HCEC 1CT (cell line): ENCODE measurements around the gene ASB18.
"Not testable (repeated sequence)": the region's sequence is repeated elsewhere in the genome, so short reads cannot be mapped to it uniquely, and the experiment has no call there.

Experiments used
- DNase-seq: peaks from one replicate; pipeline ENCODE4 v3.0.0-alpha.2; 2017

ASB18 gene, protein sequence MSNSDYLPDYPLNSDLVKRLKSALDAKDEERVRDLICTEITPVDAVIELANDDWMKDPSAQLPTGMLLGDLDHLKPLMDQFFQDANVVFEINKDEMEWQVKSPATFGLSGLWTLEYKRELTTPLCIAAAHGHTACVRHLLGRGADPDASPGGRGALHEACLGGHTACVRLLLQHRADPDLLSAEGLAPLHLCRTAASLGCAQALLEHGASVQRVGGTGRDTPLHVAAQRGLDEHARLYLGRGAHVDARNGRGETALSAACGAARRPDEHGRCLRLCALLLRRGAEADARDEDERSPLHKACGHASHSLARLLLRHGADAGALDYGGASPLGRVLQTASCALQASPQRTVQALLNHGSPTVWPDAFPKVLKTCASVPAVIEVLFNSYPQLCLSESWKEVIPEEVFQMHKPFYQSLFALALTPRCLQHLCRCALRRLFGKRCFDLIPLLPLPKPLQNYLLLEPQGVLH

DNA sequence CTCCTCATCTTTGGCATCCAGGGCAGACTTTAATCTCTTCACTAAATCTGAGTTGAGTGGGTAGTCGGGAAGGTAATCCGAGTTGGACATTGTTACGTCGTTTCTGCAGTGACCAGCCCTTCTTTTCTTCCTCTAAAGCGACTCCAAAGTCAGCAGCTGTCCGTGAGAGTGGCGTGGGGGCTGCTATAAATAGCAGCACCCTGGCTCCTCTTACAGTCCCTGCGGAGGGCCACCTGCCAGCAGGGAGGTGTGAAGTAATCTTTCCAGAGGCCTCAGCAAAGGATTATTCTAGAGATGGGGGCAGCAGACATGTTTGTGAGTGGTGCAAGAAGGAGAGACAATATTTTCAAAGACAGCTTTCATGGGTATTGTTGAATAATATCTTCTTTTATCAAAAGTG is at the start of gene ASB18:
TSS of gene ASB18 (minus strand) at position 151 of the 400 bp plus-strand sequence. CDS start at position 90, 61 bp downstream.
- no peak for DNase-seq

DNA sequence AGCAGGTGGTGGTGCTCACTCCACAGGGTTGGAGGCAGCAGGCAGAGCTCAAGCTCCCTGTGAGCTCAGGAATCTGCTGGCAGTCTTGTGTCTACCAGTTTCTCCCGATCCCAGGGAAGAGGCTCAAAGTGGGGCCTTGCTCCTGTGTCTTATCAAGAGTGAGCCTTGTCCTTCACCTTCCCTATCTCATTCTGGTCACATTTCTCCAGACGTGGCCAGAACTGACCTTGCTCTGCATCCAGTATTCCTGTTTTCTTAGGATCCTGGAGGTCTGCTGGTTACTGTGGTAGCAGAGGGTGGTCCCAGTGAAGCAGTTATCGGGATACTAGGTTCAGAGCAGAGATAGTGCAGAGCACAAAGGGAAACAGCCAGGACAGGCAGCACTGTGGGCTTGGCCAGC is 47.1 kb upstream of the ASB18 start:
- no peak for DNase-seq

DNA sequence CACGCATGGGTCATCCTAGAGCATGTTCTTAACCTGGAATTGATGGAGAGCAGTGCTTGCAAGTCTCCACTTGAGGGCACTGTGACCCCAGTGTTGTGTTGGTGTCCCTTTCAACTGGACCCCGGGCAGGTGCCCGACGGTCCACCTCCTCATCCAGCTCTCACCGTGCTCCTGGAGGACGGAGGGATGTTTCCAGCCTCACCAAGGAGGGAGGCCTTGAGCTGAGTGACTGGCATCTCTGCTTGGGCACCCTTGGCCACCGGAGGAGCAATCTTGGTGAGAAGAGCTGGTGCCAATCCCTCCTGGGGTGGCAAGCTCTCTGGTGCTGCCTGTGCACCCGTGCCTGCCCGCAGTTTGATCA is 45.4 kb upstream of the ASB18 start:
- no peak for DNase-seq

DNA sequence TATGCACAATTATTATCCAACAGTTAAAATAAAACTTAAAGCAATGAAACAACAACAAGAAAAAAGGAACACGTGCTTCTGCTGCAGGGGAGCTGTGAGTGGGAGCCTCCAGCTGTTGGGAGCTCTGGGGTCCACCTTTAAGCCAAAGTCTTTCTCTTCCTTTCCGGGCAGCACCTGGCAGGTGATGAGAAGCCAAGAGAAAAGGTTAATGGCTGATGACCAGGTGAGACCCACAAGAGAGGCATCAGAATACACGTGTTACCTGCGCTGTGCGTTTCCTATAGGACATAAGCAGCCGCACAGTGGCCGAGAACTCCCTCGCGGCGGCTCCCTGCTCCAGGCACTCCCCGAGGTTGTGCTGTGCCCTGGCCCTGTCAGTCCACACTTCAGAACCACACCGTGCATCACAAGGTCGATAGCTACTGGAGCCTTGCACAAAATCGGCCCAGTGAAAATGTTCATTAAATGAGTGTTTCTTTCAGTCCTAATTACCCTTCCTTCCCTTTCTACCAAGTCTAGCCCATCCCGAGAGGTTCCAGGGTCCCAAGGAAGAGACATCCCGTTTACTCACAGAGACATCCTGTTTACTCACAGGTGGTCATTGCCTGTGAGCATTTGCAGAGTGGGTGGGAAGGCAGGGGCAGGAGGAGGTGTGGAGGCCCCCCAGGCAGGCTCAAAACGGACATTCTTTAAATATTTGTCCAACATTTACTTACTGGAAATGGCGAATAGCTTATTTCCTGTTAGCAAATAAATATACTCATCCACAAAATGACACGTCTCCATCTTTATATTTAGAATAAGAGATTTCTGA is 44.9 kb upstream of the ASB18 start:
- DNase-seq = no peak

DNA sequence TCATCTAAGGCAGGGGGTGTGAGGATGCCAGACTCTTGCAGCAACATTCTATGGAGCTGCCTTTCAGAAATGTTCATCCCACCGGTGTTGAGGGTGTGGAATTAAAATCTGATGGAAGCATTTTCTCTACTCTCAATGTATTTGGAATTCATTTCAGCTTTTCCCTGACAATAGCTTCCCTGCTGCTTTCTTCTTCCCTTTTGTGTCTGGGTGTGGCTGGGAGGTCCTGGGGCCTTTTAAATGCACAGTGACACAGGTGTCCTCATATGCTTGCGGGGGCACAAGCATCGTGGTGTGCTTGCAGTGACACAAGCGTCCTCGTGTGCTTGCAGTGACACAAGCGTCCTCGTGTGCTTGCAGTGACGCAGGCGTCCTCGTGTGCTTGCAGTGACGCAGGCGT is 43.4 kb upstream of the ASB18 start:
- no peak for DNase-seq

DNA sequence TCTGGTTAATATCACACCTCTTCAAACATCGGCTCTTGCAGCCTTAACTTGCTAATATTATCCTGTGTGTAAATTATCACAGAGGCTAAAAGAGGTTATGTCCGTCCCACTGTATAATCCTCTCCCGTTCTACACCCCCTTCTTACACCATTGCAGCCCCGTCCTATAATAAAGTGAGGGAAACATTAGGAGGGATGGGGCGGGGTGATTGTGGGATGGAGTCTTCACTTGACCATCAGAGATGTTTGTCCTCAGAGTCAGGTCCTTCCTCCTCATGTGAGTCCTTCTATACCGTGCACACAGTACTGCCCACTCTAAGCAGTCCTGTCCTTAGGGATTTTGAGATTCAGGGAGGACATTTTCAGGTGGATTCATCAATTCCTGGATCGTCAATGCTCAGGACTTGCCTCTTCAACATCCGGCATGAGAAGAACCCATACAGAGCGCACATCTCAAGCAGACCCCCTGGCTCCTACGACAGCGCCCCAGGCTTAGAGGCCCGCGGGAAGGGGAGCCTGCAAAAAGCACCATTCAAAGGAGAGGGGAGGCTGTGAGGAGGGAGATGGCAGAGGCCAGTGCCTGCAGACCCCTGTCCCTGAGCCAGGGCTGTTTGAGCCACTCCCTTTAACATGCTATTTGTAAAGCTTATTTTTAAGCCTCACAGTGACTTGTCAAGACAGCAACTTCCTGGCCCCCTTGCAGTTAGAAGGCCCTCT is 42.8 kb upstream of the ASB18 start:
- DNase-seq = no peak

DNA sequence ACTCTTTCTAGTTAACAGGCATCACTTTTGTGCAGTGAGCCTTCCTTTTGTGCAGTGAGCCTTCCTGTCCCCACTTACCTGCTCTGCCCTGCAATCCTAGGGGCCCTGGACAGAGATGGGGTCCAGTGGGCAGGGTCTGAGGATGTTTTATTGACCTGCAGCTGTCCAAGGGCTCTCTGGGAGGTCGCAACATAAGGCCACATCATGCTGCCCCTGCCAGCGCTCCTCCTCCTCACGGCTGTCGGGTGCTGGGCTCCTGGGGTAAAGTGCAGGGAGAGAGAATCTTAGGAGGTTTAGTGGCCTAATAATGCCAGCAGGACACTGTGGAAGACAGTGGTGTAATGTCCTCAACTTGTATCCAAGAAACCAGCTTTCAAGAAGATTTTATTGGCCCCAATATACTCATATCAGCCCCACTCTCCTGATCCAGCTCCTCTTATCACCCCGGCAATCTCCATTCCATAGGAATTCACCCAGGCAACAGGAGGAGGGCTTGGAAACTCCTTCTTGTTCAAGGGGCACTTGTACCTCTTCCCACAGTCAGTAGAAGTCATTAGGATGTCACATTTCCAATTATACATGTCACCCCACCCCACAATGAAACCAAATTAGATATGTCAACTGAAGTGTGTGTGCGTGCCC is 41.9 kb upstream of the ASB18 start:
- DNase-seq = no peak

DNA sequence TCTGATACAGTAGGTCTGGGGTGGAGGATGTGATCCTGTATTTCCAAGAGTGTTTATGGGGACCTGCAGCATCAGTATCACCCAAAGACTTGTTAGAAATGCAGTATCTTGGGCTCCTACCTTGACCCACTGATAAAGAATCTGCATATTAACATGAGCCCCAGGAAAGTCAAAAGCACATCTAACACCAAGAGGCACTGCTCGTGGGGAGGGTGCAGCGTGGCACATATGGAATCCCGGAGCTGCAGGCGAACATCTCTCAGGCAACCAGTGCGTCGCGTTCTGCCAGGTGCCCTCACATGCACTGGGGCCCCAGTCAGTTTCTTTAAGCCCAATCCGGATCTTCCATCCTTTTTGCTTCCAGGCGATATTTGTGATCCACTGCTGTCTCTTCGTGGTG is 41.3 kb upstream of the ASB18 start:
- DNase-seq = no peak

DNA sequence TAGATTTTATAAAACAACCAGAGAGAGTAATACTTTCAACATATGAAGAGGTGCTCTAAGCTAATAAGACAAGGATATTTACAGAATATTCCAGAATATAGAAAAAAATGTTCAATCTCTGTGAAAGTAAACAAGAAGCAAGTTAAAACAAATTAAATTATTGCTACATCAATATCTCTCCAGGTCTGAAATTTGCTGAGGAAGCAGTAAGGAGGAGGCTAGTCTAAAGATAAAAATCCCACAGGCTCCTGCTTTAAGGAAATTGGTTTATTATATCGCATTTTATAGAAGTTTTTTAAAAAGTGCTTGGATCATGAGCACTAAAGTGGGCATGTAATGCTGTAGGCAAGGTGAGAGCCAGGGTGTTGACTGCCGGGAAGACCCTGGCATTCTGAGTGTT is 39.7 kb upstream of the ASB18 start:
- no peak for DNase-seq

DNA sequence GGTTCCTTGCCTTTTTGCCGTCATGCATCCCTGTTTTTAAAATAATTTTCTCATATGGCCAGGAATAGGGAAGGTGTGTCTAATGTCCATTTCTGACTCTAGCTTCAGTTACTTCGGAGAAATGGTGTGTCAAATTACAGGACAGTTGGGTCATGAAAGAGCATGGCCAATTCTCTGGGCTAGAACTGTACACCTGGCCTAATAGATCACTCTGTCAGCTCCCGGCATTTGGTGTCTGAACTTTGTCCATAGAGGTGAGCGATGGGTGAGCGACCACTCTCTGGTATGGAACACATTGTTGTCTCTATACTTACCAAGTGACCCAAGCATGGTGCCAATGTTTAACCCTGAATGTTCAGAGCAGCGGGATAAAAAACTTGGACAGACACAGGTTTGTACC is 38.3 kb upstream of the ASB18 start:
- DNase-seq = no peak

DNA sequence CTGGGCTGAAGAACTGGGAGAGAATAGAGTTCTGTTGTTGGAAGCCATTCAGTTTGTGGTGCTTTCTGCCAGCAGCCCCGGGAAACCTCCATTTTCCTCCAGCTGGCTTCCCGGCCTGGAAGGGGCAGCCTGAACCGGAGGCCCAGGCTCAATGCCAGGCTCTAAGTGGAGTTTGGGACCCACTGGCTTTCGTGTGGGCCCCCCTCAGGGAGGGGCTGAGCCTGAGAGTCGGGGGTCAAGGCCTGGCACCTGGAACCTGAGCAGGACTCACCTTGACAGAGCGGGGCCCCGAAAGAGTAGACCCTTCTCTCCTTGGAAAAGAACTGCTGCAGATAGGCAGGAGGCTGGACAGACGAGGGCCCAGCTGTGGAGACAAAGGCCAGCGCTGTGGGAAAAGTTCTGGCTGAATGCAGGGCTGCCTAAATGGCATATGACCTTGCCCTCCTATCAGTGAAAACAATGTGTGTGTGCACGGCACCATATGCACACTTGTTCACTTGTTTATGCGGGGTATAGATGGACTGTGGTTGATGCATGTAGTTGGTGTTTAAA is 34.8 kb upstream of the ASB18 start:
- no peak for DNase-seq

DNA sequence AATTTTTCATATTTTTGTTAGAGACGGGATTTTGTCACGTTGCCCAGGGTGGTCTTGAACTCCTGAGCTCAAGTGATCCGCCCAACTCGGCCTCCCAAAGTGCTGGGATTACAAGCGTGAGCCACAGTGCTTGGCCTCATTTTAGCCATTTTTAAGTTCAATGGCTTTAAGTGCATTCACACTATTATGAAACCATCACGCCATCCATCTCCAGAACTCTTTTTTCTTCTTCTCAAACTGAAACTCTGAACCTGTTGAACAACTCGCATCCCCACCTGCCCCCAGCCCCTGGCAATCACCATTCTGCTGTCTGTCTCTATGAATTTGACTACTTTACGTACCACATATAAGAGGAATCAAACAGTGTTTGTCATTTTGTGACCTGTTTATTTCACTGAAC is 31.3 kb upstream of the ASB18 start:
- no peak for DNase-seq

DNA sequence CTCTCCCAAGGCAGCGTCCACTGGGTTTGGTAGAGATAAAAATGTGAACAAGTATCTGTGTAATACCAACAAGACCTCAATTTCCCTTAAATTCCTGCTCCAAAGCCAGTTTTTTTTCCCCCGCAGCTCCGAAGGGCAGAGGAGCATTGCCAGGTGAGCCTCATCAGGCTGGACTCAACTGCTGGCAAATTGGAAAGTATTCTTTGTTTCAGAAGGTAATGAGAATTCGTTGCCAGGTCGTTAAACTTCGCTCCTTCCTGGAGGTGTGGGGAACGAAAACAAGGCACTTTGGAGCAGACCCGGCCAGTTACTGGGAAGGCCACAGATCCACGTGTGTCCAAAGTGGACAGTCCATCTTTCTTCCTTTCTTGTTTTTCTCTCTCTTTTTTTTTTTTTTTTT is 30.4 kb upstream of the ASB18 start:
- no peak for DNase-seq

DNA sequence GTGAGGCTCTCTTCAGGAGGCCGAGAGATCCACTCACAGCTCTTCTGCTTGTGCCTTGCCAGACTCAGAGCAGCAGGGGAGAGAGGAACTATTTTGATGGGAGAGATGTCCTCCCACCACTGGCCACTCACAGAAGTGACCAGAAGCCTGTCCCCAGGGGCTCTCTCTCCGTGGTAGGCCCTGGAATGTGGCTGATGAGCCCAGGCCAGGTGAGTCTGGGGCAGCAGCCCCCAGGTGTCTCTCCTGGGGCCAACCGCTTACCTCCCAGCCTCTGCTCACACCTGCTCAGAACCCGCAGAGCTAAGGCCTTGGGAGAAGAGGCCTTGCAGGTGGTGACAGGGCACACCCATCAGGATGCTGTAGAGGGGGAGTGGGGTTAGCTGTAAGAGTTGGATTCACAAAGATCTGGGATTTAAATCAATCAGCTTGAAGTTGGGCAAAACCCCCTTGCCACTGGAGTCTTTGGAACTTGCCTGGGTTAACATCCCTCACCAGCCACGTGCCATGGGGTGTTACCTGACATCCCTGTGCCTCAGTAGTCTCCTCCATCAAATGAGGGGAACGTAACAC is 29.1 kb upstream of the ASB18 start:
- DNase-seq = no peak

DNA sequence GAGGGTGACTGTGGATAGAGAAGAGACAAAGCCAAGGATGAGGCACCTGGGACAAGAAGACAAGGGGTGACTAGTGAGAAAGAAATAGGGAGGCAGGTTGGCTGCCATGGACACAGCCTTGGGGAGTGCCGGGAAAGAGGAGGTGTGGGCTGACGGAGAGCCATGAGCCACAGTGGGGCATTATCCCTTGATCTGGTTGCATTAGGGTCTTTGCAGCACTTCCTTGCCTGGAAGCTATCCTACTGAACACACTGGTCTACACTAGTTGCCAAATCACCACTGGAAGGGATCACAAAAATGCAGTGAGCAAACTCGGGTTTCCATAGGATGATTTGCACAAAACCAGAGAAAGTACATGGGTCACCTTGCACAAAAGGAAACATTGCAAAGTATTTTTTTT is 27.7 kb upstream of the ASB18 start:
- no peak for DNase-seq

DNA sequence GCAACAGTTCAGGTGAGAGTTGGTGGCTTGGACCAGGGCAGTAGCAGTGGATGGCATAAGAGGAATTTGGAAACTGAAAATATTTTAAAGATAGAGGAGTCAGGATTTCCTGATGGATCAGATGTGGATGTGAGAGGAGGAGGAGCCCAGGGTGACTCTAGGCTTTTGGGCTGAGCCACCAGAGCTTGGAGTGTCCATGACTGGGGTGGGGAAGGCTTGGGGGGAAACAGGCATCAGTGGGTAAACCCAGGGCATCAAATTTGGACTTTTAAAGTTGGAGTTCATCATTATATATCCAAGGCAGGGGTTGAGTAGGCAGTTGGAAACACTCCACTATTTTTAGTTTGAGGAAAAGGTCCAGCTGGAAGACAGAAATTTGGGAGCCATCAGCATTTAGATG is 27.3 kb upstream of the ASB18 start:
- DNase-seq = no peak

DNA sequence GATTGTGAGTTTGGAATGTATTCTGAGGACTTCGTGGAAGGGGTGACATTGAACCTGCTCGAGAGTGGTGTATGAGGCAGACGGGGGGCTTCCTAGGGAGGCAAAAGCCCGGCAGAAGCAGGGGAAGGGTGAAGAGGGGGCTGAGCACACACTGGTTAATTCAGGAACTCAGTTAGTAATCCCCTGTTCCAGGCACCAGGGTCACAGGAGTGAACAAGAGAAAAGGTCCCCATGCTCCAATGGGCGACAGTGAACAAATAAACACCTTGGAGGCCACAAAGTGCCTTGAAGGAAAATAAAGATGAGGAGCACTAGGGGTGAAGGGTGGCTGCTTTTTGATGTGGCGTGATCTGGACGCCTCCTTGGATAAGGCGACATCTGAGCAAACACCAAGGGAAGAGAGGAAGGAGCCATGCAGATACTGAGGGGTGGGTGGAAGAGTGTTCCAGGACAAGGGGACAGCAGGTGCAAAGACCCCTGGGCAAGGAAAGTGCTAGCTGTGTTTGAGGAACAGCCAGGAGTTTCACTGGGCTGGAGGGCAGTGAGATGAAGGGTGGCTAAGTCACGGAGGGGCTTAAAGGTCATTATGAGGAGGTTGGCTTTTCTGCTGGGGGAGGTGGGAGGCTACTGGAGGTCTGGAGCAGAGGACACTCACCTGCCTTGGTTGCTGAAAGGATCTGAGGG is 26.7 kb upstream of the ASB18 start:
- no peak for DNase-seq

DNA sequence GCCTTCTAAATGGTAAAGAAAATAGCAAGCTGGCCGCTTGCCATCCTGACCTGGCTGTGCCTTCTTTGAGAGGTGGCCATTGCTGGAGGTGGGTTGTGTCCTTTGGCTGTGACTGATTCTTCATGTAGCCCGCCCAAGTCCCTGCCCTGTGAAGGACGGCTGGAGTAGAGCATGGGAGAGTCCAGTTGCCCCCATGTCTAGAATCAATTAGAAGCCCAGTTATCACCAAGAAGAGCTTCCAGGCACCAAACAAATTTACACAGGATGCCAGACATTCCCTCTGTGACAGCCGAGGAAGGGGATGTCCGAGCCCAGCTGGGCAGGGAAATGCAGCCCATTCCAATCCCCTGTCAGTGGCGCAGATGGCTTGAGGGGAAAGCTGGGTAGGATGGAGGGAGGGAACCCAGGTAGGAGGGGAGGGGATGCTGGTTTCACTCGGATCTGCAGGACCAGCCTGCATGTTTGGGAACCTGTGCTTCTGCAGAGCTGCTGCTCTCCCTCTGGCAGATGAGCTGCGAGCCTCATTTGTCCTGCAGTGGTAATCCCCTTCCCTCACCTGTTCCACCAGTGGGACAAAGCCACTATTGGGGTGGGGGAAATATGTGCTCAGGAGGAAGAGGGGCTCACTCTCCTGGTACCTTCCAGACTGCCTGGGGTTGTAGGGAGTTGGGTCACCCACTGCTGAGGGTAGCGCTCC is 25.7 kb upstream of the ASB18 start:
- DNase-seq = no peak

DNA sequence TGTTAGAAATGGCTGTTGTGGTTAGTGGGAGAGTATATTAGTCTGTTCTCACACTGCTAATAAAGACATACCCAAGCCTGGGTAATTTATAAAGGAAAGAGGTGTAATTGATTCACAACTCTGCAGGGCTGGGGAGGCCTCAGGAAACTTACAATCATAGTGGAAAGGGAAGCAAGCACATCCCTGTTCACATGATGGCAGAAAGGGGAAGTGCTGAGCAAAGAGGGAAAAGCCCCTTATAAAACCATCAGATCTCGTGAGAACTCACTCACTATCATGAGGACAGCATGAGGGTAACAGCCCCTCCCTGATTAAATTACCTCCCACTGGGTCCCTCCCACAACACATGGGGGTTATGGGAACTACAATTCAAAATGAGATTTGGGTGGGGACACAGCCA is 24.2 kb upstream of the ASB18 start:
- not testable (repeated sequence) for DNase-seq

DNA sequence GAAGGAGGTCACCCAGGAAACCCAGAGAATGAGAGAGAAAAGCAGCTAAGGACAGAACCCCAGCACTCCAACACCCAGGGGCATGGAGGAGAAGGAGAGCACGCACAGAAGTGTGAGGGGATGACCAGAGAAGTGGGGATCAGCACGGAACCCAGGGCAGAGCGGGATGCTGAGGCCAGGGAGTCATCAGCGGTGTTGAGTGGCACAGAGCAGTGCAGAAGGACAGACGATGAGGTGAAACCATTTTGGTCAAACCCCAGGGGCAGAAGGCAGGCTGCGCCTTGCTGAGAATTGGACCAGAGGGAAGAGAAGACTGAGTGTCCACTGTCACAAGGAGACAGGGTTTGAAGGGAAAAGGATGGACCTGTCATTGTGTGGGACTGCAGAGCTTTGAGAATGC is 23.4 kb upstream of the ASB18 start:
- DNase-seq = no peak

DNA sequence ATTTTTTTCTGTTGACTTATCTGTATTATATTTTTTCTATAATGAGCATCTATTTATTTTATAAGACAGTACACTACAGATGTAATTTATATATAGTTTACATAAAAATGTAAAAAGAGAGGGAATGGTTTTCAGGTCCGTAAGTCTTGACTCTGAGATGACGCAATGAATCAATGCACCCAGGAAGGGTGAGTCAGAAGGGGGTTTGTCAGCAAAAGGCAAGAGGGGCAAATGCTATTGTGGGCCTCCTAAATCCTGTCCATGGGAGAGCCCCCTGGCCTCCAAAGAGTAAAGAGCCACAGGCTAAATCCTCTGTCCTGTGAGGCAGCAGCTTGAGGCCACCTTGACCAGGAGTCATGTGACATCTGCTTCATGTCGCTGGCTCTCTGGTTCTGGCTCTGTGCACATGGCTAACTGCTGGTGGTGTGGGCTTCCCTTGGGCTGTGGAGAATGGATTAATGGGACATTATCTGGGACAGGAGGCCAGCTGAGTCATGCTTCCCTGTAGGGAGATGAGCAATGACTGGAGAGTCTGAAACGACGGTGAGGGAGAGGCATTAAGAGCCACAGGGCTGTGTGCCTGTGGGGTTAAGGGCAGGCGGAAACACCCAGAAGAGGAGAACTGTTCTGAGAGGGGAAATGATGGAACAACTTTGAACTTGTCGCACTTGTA is 22.8 kb upstream of the ASB18 start:
- DNase-seq = no peak
